Mesenteric fat pad (tissue), 1 donor: ENCODE results near the gene CBY2. TPM values are rescaled to one million over a fixed set of nuclear protein-coding genes. Genes with fewer than 3 reads are reported as not detected.
"Not testable (repeated sequence)": the region's sequence is repeated elsewhere in the genome, so short reads cannot be mapped to it uniquely, and the experiment has no call there.

Source experiments
- DNase-seq: peaks from one replicate; pipeline ENCODE4 v3.0.0-alpha.2; 2020; ENCODE audit warnings: low spot score
- long read RNA-seq: library from polyadenylated mRNA; unstranded; transcript quantifications from one replicate; pipeline ENCODE4 v2.0.0, GENCODE V29; 2020
- total RNA-seq: library from RNA; stranded (reverse); fragmentation: NEBNext Ultra II Directional; extraction: Animal tissue kit (Norgen Biotek cat#: 25700); gene quantifications from one replicate; pipeline ENCODE4 v1.2.1, GENCODE V29; 2021
- donor health status: DM: yes; HTN: yes; CAD: no.

The CBY2 gene
- total RNA-seq: not detected
- long read RNA-seq: 0 reads

DNA sequence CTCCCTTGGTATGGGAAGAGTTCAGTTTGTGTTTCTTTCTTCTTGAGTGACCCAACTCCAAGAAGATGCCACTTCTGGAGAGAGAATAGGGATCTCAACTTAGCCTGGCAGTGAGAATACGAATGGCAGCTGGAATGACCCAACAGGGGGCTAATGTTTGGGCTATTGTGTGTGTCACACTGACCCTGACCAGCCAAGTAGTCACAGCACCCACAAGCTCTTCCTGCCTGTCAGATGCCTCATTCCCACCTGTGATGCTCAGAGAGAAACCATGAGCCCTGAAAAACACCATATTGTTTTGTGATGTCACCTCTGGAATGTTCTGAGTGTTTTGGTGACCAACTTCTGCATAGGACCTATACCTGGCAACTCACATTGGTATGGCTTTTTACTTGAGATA is at the start of gene CBY2:
CBY2 (plus strand) TSS at position 233 of the 400 bp plus-strand sequence; CDS start at position 304, 71 bp downstream.
- no peak for DNase-seq

DNA sequence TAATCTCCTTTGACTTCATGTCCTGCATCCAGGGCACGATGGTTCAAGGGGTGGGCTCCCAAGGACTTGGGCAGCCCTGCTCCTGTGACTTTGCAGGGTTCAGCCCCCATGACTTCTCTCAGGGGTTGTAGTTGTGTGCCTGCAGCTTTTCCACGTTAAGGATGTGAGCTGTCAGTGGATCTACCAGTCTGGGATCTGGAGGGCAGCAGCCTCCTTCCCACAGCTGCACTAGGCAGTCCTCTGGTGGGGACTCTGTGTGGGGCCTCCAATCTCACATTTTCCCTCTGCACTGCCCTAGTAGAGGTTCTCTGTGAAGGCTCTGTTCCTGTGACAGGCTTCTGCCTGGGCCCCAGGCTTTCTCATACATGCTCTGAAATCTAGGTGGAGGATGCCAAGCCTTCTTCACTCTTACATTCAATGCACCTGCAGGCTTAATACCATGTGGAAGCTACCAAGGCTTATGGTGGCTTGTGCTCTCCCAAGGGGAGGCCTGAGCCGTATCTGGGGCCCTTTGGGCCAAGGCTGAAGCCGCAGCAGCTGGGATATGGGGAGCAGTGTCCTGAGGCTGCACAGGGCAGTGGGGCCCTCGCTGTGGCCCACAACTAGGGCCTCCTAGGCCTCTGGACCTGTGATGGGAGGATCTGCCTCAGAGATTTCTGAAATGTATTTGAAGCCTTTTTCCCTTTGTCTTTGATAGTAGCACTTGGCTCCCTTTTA is 47.3 kb upstream of the CBY2 start:
- no peak for DNase-seq

GRCh38 chr13:45658586-45659235 is 43.4 kb upstream of the CBY2 start:
- no peak for DNase-seq

GRCh38 chr13:45659536-45659935 is 42.6 kb upstream of the CBY2 start:
- no peak for DNase-seq

DNA sequence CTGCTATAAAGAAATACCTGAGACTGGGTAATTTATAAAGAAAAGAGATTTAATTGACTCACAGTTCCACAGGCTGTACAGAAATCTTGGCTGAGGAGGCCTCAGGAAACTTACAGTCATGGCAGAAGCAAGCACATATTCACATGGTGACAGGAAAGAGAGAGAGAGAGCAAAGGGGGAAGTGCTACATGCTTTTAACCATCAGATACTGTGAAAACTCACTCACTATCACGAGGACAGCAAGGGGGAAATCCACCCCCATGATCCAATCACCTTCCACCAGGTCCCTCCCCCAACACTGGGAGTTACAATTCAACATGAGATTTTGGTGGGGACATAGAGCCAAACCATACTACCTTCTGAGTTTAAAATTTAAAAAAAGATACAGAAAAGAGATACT is 41.7 kb upstream of the CBY2 start:
- not testable (repeated sequence) for DNase-seq

- no peak for DNase-seq
These were observed 40.0 kb upstream of the CBY2 start for GRCh38 chr13:45662162-45662561.

DNA sequence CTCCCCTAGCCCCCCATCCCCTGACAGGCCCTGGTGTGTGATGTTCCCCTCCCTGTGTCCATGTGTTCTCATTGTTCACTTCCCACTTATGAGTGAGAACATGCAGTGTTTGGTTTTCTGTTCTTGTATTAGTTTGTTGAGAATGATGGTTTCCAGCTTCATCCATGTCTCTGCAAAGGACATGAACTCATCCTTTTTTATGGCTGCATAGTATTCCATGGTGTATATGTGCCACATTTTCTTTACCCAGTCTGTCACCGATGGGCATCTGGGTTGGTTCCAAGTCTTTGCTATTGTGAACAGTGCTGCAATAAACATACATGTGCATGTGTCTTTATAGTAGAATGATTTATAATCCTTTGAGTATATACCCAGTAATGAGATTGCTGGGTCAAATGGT is 39.2 kb upstream of the CBY2 start:
- DNase-seq: not testable (repeated sequence)

DNA sequence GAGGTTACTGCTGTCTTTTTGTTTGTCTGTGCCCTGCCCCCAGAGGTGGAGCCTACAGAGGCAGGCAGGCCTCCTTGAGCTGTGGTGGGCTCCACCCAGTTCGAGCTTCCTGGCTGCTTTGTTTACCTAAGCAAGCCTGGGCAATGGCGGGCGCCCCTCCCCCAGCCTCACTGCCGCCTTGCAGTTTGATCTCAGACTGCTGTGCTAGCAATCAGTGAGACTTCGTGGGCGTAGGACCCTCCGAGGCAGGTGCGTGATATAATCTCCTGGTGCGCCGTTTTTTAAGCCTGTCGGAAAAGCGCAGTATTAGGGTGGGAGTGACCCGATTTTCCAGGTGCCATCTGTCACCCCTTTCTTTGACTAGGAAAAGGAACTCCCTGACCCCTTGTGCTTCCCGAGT is 32.5 kb upstream of the CBY2 start:
- not testable (repeated sequence) for DNase-seq

DNA sequence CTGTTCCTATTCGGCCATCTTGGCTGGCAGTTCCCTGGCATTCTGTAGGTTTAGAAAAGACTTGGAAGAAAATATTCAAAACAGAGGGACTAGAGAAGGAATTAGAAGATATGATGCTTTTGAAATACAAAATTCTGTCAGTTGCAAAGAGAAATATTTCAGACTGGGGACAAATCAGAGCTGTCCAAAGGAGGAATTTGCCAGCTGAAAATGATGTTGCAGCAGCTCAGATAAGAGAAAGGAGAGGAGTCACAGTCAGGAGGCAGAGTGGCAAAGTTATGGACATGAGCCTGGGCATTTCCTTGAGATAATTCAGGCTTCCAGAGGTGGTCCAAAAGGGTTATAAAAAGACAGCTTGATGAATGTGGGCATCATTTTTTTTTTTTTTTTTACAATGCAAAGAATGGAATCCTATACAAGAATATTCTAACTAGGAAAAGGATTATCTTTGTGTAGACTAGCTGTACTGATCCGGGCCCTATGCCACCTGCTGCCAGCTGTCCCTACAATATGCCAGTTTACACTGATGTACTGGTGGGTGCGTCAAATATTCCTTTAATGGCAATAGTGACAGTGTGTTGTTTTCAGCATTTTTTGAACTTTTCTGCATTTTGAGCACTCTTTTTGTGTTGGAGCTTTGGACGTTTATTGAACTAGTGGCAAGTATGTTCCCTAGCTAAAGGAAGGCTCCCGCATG is 31.8 kb upstream of the CBY2 start:
- no peak for DNase-seq

GRCh38 chr13:45674908-45675307 is 27.2 kb upstream of the CBY2 start:
- DNase-seq: no peak

DNA sequence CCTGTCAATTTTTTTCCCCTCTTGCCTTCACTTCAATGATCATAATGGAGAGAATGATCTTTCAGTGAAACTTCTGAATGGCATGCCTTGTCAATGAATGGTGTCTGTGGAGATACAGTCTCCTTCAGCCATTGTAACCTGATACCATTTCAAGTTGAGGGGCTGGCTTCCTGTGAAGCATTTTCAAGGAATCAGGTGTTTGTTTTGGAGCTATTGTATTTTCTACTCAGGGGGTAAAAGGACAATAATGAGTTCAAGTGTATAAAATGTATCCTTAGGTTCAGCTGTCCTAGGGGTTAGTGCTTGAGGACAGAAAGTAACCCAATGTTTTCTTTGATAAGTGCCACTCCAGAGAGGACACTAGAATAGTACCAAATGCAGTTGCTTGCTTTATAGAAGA is 23.8 kb upstream of the CBY2 start:
- no peak for DNase-seq

DNA sequence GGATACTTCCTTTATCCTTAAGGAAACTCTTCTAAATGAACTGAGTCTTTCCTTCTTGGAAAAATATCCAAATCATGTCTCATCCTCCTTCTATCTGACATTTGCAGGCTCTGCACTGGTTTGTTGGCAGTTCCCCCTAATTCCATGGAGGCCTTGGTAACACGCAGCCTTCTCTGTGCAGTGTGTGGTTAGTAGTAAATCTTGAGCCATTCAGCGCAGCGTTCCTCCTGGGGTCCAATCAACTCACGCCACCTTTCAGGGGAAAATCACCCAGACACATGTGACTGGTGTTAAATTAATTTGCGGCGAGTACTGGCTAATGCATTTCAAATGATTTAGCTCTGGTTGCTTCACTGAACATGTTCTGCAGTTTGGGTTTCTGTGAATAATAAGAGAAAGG is 21.0 kb upstream of the CBY2 start:
- no peak for DNase-seq

DNA sequence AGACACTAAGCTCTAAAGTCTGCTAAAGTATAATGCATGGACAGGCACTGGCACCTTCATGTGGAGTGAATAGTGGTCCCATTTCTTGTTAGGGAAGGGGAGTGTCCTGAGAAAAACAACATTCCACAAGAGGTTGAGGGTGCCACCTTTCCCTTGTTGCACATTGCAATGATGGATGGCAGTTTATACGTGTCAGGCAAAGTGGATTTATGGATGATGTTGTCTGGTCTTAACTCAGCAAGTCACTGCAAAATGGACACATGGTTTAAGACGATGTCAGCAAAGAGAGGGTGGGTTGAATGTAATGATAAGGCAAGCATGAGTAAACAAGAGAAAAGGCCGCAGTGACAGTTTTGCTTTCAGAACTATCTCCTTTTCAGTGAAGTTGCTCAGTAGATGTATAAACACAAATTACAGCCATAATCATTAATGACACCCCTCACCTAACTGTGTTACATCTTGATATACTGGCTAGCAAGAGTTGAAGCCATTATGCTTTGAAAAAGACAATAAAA is 19.6 kb upstream of the CBY2 start:
- no peak for DNase-seq

DNA sequence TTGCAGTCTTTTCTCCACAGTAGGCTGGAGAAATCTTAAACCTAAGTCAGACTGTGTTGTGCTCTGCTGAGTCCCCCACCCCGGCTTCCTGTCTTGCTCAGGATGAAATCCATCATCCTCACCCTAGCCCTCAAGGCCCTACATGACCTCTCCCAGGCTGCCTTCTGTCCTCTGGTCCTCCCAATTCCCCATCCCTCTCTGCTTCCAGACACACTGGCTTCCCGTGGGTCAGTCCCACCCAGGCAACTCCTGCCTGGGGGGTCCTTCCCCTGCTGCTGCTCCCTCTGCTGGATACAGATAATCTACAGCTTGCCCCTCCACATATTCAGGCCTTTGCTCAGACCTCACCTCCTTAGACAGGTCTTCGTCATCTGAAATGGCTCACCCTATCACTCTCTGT is 18.4 kb upstream of the CBY2 start:
- no peak for DNase-seq

- DNase-seq: no peak
These were observed 13.5 kb upstream of the CBY2 start for GRCh38 chr13:45688577-45688976.

GRCh38 chr13:45690636-45691035 is 11.5 kb upstream of the CBY2 start:
- DNase-seq: no peak

GRCh38 chr13:45691251-45691650 is 10.9 kb upstream of the CBY2 start:
- DNase-seq: no peak

GRCh38 chr13:45691667-45692066 is 10.5 kb upstream of the CBY2 start:
- DNase-seq: no peak

DNA sequence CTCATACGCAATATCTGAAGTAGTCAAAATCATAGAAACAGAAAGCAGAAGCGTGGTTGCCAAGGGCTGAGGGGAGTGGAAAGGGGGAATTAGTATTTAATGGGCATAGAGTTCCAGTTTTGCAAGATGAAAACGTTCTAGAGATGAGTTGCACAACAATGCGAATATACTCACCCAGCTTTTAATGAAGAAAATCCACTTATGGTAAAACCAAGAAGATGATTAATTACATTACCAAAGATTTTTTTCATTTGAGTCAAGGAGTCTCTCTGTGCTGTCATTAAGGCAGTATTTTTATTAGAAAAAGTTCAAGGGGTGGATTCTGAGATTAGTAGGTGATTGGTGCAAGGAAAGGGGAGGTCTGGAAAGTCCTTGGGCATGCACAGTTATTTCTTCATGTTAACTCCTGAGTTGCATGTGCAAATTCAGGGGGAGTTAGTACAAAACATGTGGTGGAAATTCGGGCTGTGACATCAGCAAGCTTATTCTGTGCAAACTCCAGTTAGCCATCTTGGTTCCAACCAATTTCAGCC is 6.9 kb upstream of the CBY2 start:
- no peak for DNase-seq

DNA sequence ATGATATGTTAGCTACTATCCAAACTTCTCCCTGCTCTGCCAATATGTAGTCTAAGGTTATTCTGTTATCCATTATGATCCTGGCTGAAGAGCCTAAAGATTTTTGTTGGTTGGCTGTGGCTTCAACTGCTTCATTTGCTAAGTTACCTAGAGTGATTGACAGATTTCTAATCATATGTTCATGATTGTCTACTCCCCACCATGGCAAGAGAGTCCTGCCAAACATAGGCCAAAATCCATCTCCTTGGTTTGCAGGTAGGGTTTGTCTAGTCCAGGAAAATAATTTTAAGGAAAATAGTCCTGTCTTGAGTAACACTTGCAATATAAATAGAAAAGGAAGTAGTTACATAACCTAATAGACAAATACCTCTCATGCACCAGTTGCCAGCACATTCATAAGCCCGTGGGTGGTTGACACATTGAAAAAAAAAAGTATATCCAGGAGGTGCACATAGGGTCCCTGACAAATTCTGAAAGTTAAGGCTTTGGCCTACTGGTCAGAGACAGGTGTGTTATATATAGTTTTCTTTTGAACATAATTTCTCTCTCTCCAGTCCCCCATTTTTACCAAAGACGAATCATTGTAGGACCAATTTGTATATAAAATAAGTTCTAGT is 5.4 kb upstream of the CBY2 start:
- DNase-seq: no peak
